HG03097 (cell line): Measurements from ENCODE around the gene GPRIN3.
"Not testable (repeated sequence)": the region's sequence is repeated elsewhere in the genome, so short reads cannot be mapped to it uniquely, and the experiment has no call there.

Source experiments
- ATAC-seq: cut with Tn5 transposase; IDR thresholded peaks from one replicate; pipeline ENCODE4 v1.9.1; 2021; ENCODE audit not compliant: unreplicated experiment, low FRiP score

GPRIN3 gene

DNA sequence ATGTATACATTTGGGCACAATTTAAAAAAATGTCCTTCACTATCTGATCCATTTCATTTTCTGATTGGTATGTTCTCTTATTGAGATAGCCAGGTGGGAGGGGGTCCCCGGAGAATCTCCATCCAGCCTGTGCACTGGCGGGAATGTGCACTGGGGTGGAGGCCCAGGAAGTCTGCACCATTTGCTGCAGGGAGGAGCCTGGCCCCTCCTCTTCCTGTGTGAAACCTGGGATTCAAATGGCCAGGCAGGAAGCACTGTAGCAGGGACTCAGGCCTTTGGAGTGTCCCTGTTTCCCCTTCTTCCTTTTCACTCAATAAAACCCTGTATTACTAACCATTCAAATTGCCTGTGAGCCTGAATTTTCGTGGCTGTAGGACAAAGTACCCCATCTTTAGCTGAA lies 44.3 kb downstream of the GPRIN3 start:
- ATAC-seq: no peak

DNA sequence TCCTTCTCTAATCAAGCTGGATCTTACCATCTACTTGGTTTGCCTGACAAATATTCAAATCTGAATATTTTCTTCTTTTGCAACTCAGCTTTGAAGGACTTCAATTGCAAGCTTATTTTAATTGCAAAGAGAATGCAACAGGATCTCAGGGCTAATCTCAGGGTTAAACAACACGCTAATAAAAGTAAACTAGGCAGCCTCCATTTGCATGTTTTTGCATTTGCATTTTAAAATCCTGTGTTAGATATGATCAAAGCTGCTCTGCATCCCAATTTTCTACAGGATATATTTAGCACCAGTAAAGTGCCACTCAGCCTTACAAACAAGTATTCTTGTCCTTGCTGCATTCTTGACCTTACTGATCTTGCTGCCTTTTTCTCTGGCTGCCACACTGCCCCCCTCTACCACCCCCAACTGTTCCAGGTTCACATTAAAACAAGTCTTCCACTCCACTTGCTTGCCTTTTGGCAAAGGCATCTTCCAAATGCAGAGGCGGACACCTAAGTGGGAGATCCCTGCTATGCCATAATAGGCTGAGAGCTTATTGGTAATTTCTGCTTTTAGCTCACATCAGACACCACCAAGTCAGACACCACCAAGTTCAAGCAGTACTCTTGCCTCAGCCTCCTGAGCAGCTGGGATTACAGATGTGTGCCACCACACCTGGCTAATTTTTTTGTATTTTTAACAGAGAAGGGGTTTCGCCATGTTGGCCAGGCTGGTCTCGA lies 48.1 kb downstream of the GPRIN3 start:
- ATAC-seq: no peak

DNA sequence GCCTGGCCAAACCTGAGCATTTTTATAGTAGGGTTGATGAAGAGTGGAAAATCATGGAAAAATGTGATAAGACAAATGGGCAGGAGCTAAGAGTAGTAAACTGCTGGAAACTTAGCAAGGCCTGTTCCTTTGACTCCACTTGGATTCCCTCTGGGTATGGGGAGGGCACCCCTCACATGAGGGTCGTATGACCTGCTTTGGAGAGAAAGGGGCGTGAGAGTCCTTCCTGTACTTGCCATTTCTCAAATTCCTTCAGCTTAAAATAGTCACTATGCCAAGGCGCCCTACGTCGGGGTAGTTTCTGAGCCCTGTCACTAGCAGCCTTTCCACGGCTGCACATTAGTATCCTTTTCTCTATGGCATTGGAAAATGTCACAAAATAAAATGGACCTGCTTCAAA lies 49.1 kb downstream of the GPRIN3 start:
- no peak for ATAC-seq

GRCh38 chr4:89257376-89257775 lies 50.2 kb downstream of the GPRIN3 start:
- no peak for ATAC-seq

DNA sequence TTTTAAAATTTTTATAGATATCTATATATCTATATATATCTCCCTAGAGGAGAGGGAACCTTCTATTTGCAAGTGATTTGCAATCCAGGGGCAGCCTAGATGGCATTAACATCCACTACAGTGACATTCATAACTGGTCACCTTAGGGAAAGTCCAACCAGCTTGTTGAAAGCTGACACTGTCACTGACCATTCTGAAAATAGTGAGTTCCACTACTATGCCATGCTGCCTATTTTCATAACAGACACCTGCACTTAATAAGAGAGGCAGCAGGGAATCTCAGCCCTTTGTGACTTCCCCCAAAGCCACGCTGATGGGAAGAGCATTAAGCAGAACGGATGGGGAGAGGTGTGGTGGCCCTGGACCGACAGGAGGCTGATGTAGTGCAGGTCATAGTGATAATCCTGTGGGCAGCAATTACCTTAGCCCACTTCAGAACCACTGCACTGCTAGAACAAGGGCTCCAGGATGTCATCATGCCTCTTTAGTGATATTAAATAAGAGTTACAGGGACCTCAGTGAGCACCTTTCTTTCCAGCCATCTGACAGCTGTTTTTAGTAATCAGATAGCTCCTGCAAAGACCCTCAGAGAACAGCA lies 51.3 kb downstream of the GPRIN3 start:
- no peak for ATAC-seq

DNA sequence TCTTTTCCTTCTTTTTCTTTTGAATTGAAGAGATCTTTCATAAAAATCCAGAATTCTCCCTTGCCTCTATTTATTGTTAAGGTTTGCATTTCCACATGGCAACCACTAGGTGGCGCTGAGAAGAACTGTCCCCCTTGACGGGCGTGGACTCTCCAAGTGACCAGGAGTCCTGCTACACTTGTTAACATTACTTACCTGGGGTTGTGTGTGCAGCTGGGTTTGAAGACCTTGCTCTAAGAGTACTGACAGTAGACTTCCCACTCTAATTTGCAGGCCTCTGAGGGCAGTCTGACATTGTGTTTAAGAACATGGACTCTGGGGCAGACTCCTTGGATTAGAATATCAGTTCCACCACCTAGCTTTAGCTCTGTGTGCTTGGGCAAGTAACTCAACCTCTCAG lies 52.8 kb downstream of the GPRIN3 start:
- ATAC-seq: no peak

DNA sequence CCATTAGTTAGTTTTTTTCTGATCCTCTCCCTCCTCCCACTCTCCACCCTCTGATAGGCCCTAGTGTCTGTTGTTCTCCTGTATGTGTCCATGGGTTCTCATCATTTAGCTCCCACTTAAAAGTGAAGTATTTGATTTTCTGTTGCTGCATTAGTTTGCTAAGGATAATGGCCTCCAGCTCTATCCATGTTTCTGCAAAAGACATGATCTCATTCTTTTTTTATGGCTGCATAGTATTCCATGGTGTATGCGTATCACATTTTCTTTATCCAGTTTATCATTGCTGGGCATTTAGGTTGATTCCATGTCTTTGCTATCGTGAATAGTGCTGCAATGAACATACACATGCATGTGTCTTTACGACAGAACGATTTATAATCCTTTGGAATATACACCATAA lies 53.3 kb downstream of the GPRIN3 start:
- not testable (repeated sequence) for ATAC-seq

DNA sequence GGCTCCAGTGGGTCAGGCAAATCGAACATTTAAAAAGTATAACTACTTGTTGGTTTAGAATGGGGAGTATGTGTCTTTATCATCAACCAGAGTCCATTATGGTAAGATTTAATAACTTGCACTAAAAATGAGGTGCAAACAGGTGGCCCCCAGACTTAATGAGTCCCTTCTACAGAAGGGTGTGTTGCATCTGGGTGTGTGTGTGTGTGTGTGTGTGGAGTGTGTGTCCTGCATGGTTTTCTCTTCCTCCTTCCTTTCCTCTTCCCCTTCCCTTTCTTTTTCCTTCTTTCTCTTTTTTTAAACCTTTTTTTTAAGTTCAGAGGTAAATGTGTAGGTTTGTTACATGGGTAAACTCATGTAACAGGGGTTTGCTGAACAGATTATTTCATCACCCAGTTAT lies 53.7 kb downstream of the GPRIN3 start:
- ATAC-seq: no peak

GRCh38 chr4:89253311-89253710 lies 54.3 kb downstream of the GPRIN3 start:
- ATAC-seq: no peak

- no peak for ATAC-seq
Observed at GRCh38 chr4:89251396-89251795, 56.2 kb downstream of the GPRIN3 start.

GRCh38 chr4:89249716-89250361 lies 57.8 kb downstream of the GPRIN3 start:
- no peak for ATAC-seq

- no peak for ATAC-seq
Observed at GRCh38 chr4:89249313-89249712, 58.3 kb downstream of the GPRIN3 start.

DNA sequence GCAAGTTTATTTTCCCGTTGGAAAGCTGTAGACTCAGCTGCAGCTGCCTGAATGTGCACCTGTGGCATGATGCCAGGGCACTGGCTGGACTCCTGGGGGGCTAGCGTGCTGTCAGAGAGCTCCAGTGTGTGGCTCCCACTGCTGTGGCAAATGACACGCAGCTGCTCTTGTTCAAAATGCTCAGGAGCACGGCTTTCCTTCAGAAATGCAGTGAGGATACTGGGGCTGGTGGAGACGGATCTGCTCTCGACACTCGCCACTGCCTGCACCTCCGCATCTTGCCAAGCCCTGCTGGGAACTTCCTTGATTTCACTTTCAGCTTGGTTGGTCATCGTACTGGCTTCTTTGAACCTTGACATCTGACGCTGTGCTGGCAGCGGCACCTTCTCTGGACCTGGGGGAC lies 58.7 kb downstream of the GPRIN3 start:
- no peak for ATAC-seq

DNA sequence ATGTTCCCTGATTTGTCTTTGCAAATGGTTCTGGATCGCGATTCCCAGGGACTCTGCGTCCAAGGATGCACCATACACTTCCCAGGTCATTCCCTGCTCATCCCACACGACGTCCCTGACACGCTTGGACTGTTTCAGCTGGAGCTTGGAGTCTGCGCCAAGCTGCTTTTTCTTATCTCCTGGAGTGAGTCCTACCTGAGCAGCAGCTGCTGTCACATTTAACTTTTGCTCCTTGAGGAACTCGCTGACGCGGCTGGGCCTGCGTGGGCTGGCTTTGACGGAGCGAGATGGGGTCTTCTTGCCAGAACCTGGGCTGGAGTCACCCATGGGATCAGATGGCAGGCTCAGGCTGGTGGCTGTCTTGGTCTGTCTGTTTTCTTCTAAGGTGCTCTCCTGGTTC lies 59.6 kb downstream of the GPRIN3 start:
- no peak for ATAC-seq

DNA sequence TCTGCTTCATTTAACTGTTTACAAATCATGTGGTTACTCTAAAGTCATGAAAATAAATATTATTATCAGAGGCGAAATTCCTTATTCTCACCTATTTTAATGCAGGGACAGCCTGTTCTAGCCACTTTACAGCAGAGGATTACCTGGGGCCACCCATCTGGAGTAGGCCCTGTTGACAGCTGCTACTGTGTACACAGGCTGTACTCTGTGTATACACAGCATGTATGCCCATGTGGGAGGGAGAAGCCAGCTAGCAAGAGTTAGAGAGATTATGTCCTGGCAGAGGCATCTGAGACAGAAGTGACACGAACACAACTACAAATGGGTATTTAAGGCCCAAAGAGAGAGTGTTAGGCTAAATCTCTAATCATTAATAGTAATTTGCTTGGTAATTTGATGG lies 62.1 kb downstream of the GPRIN3 start:
- ATAC-seq: no peak

DNA sequence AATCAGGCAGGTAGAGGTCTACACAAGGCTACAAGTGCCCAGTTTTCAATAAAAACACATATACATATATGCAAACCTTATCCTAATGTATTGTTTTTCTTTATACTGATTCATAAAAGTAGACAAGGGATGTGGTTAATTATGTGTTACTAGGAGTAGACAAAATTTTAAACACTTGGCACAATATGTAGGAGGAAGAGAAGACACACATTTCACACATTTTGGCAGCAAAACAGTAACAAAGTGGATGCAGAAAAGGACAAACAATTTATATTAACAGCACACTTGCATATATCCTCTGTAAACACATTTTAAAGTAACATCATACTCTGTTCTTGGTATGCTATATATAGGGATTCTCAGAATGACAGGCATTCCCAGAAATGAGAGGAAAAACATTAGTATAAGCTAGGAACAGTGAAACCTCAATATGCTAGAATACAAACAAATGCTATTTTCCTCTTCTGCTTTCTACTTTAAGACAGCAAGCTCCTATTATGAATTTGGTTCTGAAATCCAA lies 63.8 kb downstream of the GPRIN3 start:
- ATAC-seq: no peak

DNA sequence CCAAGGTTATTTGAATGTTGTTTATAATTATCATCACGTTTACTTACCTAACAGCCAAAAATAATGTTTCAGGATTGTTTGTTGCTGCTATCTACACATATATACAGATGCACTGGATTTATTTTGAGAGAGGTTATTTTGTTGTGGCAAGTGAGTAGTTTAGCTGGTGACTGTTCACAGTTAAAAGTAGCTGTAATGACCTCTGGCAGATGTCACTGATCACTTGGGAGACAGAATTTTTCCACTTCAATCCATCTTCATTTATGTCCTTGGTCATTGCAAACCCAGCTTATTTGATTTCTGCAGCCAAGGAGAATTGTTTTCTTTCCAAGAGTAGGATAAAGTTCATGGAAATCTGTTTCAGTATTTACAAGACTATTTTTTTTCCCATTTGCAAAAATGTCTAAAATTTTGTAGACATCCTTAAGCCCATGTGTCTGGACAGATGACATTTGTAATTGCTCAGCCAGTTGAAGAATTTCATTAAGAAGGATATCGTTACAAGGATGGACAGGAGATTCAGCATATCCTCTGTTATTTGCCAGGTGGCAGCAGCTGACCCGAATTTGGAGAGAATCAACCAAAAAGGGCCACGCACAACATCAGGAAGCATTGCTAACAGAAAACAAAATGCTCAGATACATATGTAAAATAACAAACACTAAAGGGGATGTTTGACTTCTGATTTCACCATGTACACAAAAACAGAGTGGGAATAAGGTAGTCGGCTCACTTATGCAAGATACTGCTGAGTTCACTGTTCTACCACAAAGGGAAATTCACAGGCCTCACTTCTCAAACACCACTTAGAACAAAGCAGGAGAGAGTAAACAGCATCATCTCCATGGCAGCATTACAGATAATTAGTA lies 64.5 kb downstream of the GPRIN3 start:
- no peak for ATAC-seq

DNA sequence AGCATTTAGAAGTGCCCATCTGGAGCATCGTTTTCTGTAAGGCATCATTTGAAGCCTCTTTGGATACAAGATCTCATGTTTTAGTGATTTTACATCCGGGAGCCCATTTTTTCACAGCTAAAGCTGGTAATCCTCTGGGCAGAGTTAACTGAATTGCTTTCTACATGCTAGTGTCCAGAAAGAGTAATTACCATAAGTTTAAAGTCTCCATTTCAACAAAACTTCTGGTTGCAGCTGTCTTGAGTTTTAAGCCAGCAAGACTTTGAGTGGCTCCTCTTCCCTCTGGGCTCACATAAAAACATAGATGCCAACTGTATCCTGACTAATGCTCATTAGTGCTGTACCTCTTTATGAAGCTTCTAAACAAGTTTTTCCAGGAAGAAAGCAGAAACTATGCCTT lies 65.4 kb downstream of the GPRIN3 start:
- ATAC-seq: no peak

DNA sequence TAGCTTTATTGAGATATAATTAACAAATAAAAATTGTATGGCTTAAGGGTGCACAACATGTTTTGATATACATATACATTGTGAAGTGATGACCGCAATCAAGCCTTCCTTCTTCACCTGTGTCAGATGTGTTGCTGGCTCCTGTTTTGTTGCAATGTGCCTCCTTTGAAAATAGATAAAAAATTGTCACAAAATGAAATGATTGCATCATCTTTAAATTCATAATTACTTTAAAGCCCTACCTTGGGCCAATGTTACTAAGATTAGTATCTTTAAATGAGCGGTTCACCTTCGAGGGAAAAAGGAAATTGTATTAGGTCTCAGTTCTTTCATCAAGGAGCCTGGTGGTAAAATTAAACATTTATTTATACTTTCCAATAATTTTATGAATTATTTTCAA lies 77.3 kb downstream of the GPRIN3 start:
- no peak for ATAC-seq

GRCh38 chr4:89226665-89227574 lies 80.7 kb downstream of the GPRIN3 start:
- peak; percentile 67 for ATAC-seq
